Amniotic stem cell (primary cell): ENCODE data around the gene SAYSD1.

Source experiments
- DNase-seq: peaks from one replicate; lab custom pipeline; 2025; lab: John Stamatoyannopoulos, UW

Gene SAYSD1

DNA sequence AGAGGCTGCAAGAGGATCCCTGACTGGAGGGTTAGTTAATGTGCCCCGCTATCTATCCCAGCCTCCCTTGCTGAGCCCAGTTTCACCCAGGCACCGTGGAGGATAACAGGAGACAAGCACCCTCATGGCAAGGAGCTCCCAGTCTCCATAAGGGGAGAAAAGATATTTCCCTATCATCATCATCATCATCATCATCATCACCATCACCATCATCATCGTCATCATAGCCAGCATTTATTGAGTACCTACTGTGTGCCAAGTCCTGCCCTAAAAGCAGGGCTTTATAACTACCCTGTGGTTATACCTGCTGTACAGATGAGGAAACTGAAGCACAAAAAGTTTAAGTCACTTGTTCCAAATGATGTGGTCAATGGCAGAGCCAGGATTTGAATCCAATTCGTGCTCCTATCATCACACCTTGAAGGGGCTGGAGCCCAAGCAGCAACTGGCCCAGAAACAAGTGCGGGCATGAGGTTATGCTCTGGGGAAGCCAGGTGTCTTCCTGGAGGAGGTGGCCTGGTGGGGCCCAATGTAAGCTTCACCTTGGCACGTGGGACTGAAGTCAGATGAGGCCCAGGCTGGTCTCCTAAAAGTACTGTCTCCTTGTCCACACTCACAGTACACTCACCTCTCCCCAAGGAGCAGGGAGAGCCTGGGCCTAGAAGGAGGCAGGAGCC is 56.4 kb downstream of the SAYSD1 start:
- DNase-seq, result no peak

DNA sequence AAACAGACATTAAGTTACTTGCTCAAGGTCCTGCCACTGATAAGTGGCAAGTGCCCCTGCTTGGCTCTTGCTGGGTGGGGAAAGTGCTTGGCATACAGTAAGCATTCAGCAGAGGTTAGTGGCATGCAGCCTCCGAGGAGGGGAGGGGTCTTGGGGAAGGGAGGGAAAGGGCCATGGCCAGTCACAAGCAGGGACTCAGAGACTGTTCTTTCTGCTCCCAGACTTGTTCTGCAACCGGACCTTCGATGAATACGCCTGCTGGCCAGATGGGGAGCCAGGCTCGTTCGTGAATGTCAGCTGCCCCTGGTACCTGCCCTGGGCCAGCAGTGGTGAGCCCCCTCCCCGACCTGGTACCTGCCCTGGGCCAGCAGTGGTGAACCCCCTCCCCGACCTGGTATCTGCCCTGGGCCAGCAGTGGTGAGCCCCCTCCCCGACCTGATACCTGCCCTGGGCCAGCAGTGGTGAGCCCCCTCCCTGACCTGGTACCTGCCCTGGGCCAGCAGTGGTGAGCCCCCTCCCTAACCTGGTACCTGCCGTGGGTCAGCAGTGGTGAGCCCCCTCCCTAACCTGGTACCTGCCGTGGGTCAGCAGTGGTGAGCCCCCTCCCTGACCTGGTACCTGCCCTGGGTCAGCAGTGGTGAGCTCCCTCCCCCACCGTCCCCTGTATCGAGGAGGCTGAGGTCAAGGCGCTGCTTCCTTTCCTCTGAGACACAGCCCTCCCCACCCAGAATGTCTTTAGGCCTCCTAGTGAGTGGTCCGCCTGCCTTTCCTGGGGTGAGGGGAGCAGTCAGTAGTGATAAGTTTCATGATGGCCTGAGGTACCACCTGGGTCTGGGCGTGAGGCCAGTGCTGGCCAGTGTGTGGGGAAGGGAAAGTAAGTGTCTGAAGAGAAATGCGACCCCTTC is 57.5 kb downstream of the SAYSD1 start:
- DNase-seq, result no peak

DNA sequence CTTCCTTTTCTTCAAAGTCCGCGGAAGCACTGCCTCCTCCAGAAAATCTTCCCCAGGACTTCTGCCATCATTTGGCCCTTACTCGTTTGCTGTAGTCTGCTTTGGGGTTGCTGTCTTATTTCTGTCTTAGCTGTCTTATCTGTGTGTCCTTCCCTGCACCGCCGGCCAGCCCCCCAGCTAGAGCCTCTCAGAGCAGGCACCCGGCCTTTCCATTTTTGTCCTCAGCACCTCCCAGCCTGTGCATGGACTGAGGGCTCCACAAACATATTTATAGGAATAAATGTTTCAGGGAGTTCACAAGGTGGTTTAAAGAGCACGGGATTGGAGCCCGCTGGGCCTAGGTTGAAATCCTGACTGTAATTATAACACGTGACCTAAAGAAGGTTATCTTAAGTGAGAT is 58.3 kb downstream of the SAYSD1 start:
- DNase-seq, result no peak

DNA sequence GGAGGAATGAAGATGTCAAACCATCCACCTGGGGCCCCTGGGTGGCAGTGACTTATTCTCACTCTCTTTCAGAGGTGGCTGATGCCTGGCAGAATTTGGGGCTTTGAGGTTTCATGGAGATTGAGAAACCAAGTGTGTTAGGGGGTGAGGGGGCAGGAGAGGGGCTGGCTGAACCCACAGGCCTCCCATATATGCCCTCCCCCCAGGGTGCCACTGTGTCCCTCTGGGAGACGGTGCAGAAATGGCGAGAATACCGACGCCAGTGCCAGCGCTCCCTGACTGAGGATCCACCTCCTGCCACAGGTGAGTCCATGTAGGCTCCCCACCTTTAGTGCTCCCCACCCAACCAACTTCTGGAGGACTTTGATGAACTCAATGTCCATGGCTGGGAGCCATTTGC is 58.8 kb downstream of the SAYSD1 start:
- DNase-seq, result no peak

DNA sequence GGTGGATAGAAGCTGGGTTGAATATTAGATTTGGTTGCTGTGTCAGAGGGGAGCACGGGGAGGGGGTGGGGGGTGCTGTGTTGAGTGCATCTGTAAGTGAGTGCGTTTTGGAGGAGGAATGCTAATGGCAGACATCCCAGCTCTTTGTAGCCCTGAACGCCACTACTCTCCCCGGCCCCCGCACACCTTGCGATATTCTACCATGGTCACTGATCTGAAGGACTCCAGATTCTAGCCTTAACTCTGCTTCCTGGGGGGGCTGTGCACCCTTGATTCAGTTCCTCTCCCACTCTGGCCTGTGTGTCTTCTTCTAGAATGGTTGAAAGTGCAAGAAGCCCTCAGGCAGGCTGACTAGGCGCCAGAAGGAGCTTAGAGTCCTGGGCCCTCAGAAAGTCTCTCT is 59.3 kb downstream of the SAYSD1 start:
- DNase-seq, result no peak

DNA sequence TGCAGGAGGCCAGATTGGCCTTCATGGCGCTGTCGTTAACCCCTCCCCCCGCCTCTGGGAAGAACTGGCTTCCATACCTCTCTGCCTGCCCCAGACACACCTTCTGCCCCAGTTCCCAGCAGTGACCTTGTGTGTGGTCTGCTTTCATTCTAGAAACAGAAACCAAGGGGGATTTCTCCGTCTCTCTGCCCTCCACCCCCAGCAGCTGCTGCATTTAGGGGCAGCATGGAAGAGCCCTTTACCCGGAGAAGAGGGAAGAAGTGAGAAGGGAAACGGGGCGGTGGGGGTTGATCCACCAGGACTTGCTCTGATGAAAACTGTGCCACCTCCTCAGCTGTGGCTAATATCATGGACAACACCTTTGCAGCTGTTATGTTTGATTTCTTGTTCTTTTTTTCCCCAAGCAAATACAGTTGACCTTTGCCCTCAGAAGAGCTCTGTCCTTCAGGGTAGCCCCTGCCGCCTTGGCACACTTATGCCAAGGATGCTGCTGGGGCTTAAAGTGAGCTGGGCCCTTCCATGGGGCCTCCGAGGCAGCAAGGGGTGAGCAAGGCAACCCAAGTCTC is 60.3 kb downstream of the SAYSD1 start:
- no peak for DNase-seq
